Activated B cell treated with CpG ODN at 0.5 μM for 24 hours (primary cell): ENCODE results near the gene NUDT4. TPM values are rescaled to one million over a fixed set of nuclear protein-coding genes. Genes with fewer than 3 reads are reported as not detected.

Experiments
- ATAC-seq: fragments of 200-7000 bp; cut with Tn5 transposase; one replicate; pipeline ENCODE4 v1.10.0; 2021; ENCODE audit warnings: low read depth, mild to moderate bottlenecking, moderate library complexity
- CTCF ChIA-PET: fragments of 350-600 bp; sonication (Branson Sonifier 250); formaldehyde crosslinking; loops from one replicate; lab custom pipeline; 2021; ENCODE audit warnings: antibody characterized with exemption; lab: Charles Lee
- POLR2A ChIA-PET: fragments of 350-600 bp; sonication (Branson Sonifier 250); formaldehyde crosslinking; loops from one replicate; lab custom pipeline; 2021; ENCODE audit warnings: antibody characterized with exemption; lab: Charles Lee
- DNase-seq: peaks from one replicate; pipeline ENCODE4 v3.0.0; 2022
- H3K27ac Mint-ChIP-seq: one replicate; pipeline ENCODE4 v1.8.0; 2020; ENCODE audit warnings: mixed read lengths
- H3K27me3 Mint-ChIP-seq: one replicate; pipeline ENCODE4 v1.8.0; 2021; ENCODE audit warnings: mixed read lengths
- H3K36me3 Mint-ChIP-seq: one replicate; pipeline ENCODE4 v1.8.0; 2021; ENCODE audit warnings: low read depth, mixed read lengths
- H3K4me1 Mint-ChIP-seq: one replicate; pipeline ENCODE4 v1.8.0; 2021; ENCODE audit warnings: mixed read lengths
- H3K4me3 Mint-ChIP-seq: one replicate; pipeline ENCODE4 v1.8.0; 2020; ENCODE audit warnings: mild to moderate bottlenecking, mixed read lengths
- H3K9me3 Mint-ChIP-seq: one replicate; pipeline ENCODE4 v1.8.0; 2020; ENCODE audit warnings: mixed read lengths
- intact Hi-C: fragments of 100-400 bp; cut with micrococcal nuclease; formaldehyde crosslinking; loops from one replicate; pipeline ENCODE4 v1.15.1; 2024
- total RNA-seq: library from RNA; stranded (reverse); gene quantifications from 2 replicates; pipeline ENCODE4 v1.2.3, GENCODE V29; 2022
- TF ChIP-seq, protein P1 (sequence below): fragments of 200-600 bp; IDR thresholded peaks from one replicate; pipeline ENCODE4 v1.8.0; 2022; ENCODE audit warnings: antibody characterized with exemption, mild to moderate bottlenecking

The NUDT4 gene
- total RNA-seq, 1 donor from 2014 or later, result 47.3 TPM

DNA sequence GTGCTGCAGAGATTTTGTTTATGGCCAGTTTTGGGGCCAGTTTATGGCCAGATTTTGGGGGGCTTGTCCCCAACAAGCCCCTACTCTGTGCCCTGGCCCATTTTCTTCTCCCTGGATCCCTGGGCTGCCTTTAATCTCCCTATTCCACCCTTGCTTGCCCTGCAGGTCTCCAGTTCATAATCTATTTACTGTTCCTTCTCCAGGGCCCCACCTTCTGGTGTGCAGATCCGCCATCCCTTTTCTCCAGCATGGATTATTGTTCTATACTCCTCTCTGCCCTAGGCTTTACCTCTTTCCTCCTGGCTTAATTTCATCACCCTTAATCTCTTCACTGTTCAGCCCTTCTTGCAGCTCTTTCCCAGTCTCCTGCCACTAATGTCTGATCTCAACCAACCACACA is 26.0 kb upstream of the NUDT4 start:
- TF ChIP-seq, protein P1, sequence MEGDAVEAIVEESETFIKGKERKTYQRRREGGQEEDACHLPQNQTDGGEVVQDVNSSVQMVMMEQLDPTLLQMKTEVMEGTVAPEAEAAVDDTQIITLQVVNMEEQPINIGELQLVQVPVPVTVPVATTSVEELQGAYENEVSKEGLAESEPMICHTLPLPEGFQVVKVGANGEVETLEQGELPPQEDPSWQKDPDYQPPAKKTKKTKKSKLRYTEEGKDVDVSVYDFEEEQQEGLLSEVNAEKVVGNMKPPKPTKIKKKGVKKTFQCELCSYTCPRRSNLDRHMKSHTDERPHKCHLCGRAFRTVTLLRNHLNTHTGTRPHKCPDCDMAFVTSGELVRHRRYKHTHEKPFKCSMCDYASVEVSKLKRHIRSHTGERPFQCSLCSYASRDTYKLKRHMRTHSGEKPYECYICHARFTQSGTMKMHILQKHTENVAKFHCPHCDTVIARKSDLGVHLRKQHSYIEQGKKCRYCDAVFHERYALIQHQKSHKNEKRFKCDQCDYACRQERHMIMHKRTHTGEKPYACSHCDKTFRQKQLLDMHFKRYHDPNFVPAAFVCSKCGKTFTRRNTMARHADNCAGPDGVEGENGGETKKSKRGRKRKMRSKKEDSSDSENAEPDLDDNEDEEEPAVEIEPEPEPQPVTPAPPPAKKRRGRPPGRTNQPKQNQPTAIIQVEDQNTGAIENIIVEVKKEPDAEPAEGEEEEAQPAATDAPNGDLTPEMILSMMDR, result no peak
- H3K4me3 Mint-ChIP-seq, result no peak overlapping the region
- DNase-seq (no peak), ATAC-seq (no peak)
- intact Hi-C loops, result no loop called here
- H3K9me3 Mint-ChIP-seq, result no peaks in the 10 kb centered on the region
- H3K27ac Mint-ChIP-seq, result no peak overlapping the region
- H3K27me3 Mint-ChIP-seq, result no peaks in the 10 kb centered on the region
- CTCF ChIA-PET, result no interaction called here
- no peaks in the 10 kb centered on the region for H3K36me3 Mint-ChIP-seq
- H3K4me1 Mint-ChIP-seq, result no peaks in the 10 kb centered on the region
- POLR2A ChIA-PET, result no interaction called here

GRCh38 chr12:93352321-93352720 is 25.4 kb upstream of the NUDT4 start:
- intact Hi-C loops, result no loop called here
- ChIA-PET CTCF (no interaction called here), POLR2A (no interaction called here)
- H3K9me3 Mint-ChIP-seq, result no peaks in the 10 kb centered on the region
- DNase-seq (no peak), ATAC-seq (no peak)
- no peaks in the 10 kb centered on the region for H3K27me3 Mint-ChIP-seq
- no peaks in the 10 kb centered on the region for H3K4me1 Mint-ChIP-seq
- no peaks in the 10 kb centered on the region for H3K36me3 Mint-ChIP-seq
- H3K27ac Mint-ChIP-seq, result no peak overlapping the region
- H3K4me3 Mint-ChIP-seq, result no peak overlapping the region
- TF ChIP-seq, protein P1, result no peak

- Mint-ChIP-seq H3K9me3 (no peaks in the 10 kb centered on the region), H3K27ac (no peak overlapping the region), H3K4me1 (no peaks in the 10 kb centered on the region), H3K27me3 (no peaks in the 10 kb centered on the region), H3K4me3 (no peak overlapping the region), H3K36me3 (no peaks in the 10 kb centered on the region)
- intact Hi-C loops, result no loop called here
- ATAC-seq (no peak), DNase-seq (no peak)
- ChIA-PET CTCF (interaction anchor here (0.7 kb wide), 1 partner anchor 559 kb away, joined by 3 read pairs; no protein-coding TSS in a partner anchor), POLR2A (interaction anchor here (0.7 kb wide), 1 partner anchor 15 kb away, joined by 11 read pairs; no protein-coding TSS in a partner anchor)
- TF ChIP-seq, protein P1, result no peak
Observed at GRCh38 chr12:93356214-93356613, 21.5 kb upstream of the NUDT4 start.

DNA sequence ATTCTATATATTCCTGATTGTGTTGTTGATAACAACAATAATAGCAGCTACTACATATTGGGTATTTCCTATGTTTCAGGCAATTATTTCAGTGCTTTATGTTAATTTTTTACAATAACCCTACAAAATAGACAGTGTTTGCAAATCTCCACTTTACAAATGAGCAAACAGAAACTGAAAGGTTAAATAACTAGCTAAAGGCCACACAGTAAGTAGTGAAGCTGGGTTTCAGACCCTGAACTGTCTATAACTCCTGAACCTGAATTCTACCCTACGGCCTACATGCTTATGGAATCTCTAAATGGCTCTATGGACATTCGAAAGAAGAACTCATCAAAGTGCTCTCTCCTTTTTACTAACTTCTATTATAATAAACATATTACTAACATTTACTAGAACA is 19.7 kb upstream of the NUDT4 start:
- DNase-seq, result no peak
- Mint-ChIP-seq H3K9me3 (no peaks in the 10 kb centered on the region), H3K4me3 (no peak overlapping the region), H3K27ac (no peak overlapping the region), H3K27me3 (no peaks in the 10 kb centered on the region), H3K4me1 (no peaks in the 10 kb centered on the region), H3K36me3 (no peaks in the 10 kb centered on the region)
- TF ChIP-seq, protein P1, result no peak
- intact Hi-C loops, result no loop called here
- no peak for ATAC-seq
- POLR2A ChIA-PET, result no interaction called here
- CTCF ChIA-PET, result interaction anchor here (0.6 kb wide), 1 partner anchor 45 kb away, joined by 3 read pairs; no protein-coding TSS in a partner anchor

DNA sequence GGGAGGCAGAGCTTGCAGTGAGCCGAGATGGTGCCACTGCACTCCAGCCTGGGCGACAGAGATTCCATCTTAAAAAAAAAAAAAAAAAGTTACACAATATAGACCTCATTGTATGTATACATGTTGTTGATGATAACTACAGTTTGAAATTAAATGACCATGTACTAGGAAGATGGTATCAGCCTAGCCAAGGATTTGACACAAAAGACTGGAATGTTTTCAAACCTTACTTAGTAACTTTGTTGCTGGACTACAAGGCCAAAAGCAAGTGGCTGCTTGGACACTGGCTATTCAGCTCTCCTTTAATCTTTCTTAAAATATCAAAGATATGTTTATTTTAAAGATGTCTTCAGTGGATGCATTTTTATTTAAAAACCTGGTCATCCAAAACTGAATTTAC is 18.9 kb upstream of the NUDT4 start:
- H3K9me3 Mint-ChIP-seq, result no peaks in the 10 kb centered on the region
- TF ChIP-seq, protein P1, result no peak
- H3K27me3 Mint-ChIP-seq, result no peaks in the 10 kb centered on the region
- ATAC-seq, result no peak
- no peak overlapping the region for H3K27ac Mint-ChIP-seq
- ChIA-PET CTCF (no interaction called here), POLR2A (no interaction called here)
- DNase-seq, result no peak
- H3K4me1 Mint-ChIP-seq, result peaks cover 2% of the 10 kb centered on the region
- no peak overlapping the region for H3K4me3 Mint-ChIP-seq
- intact Hi-C loops, result no loop called here
- no peaks in the 10 kb centered on the region for H3K36me3 Mint-ChIP-seq
